HG03097 (cell line): ENCODE data around the gene MYO5C.
A peak's percentile ranks its signal among the peaks of the same experiment; 100 is the strongest.
"Not testable (repeated sequence)": the region's sequence is repeated elsewhere in the genome, so short reads cannot be mapped to it uniquely, and the experiment has no call there.

Experiments
- ATAC-seq: cut with Tn5 transposase; IDR thresholded peaks from one replicate; pipeline ENCODE4 v1.9.1; 2021; ENCODE audit not compliant: unreplicated experiment, low FRiP score

The MYO5C gene

GRCh38 chr15:52180196-52180835, 115.3 kb downstream of the MYO5C start:
- ATAC-seq = peak; percentile 27

GRCh38 chr15:52179278-52180195, 116.1 kb downstream of the MYO5C start:
- peak; percentile 81 for ATAC-seq

GRCh38 chr15:52178765-52179164, 116.8 kb downstream of the MYO5C start:
- no peak for ATAC-seq

- no peak for ATAC-seq
These were observed 122.7 kb downstream of the MYO5C start for GRCh38 chr15:52172869-52173268.

- no peak for ATAC-seq
These were observed 123.8 kb downstream of the MYO5C start for GRCh38 chr15:52171807-52172206.

- no peak for ATAC-seq
These were observed 124.2 kb downstream of the MYO5C start for GRCh38 chr15:52171386-52171785.

GRCh38 chr15:52170199-52170598, 125.4 kb downstream of the MYO5C start:
- not testable (repeated sequence) for ATAC-seq

- not testable (repeated sequence) for ATAC-seq
These were observed 130.0 kb downstream of the MYO5C start for GRCh38 chr15:52165494-52166131.

- ATAC-seq = no peak
These were observed 130.9 kb downstream of the MYO5C start for GRCh38 chr15:52164631-52165265.

GRCh38 chr15:52163321-52164190, 132.0 kb downstream of the MYO5C start:
- no peak for ATAC-seq

GRCh38 chr15:52162876-52163275, 132.7 kb downstream of the MYO5C start:
- ATAC-seq = no peak

- no peak for ATAC-seq
These were observed 133.3 kb downstream of the MYO5C start for GRCh38 chr15:52162260-52162659.

- ATAC-seq = no peak
These were observed 134.1 kb downstream of the MYO5C start for GRCh38 chr15:52161406-52161966.

GRCh38 chr15:52159645-52160044, 136.0 kb downstream of the MYO5C start:
- ATAC-seq = no peak

- no peak for ATAC-seq
These were observed 137.4 kb downstream of the MYO5C start for GRCh38 chr15:52158084-52158765.

- no peak for ATAC-seq
These were observed 139.7 kb downstream of the MYO5C start for GRCh38 chr15:52155878-52156277.

GRCh38 chr15:52154896-52155865, 140.4 kb downstream of the MYO5C start:
- no peak for ATAC-seq
